HEK293 (cell line): ENCODE results near the gene MYOM3.

Experiments
- CTCF ChIA-PET: fragments of 350-600 bp; formaldehyde crosslinking; extraction: SDS; loops from one replicate; lab custom pipeline; 2021; ENCODE audit warnings: antibody characterized with exemption; lab: Yijun Ruan, JAX
- POLR2A ChIA-PET: fragments of 300-600 bp; formaldehyde crosslinking; extraction: SDS; loops from one replicate; lab custom pipeline; 2020; ENCODE audit warnings: antibody characterized with exemption, inconsistent platforms; lab: Yijun Ruan, JAX
- H3K27ac ChIP-seq: fragments of 200-500 bp; sonication (Bioruptor generic); 2 replicates; pipeline ENCODE4 v1.5.1; 2014; ENCODE audit warnings: low read depth, low read length, control low read depth, inconsistent platforms; ENCODE audit errors: extremely low read depth
- H3K36me3 ChIP-seq, 2 experiments: fragments of 200-500 bp in 1 of 2; sonication (Bioruptor generic) in 1 of 2; 1 replicate in 1 of 2; 2 replicates in 1 of 2; pipeline ENCODE4 v1.5.1; 2014 to 2017; ENCODE audit warnings: inconsistent platforms in 2 of 2, low read length in 2 of 2; ENCODE audit not compliant: control insufficient read depth in 2 of 2, insufficient read depth in 1 of 2
- H3K4me1 ChIP-seq: fragments of 200-500 bp; sonication (Bioruptor generic); 2 replicates; pipeline ENCODE4 v1.5.1; 2014; ENCODE audit warnings: mild to moderate bottlenecking, low read length, inconsistent platforms; ENCODE audit not compliant: control insufficient read depth, insufficient read depth
- H3K4me3 ChIP-seq: 2 replicates; pipeline ENCODE4 v1.5.1; 2011; ENCODE audit warnings: low read depth, mild to moderate bottlenecking, control low read depth, low read length, moderate library complexity
- H3K9me3 ChIP-seq: fragments of 200-500 bp; sonication (Bioruptor generic); 2 replicates; pipeline ENCODE4 v1.5.1; 2014; ENCODE audit warnings: low read depth, low read length, inconsistent platforms; ENCODE audit not compliant: control insufficient read depth, insufficient read depth
- HOXC10 ChIP-seq: sonication (generic); formaldehyde crosslinking; IDR thresholded peaks from 2 replicates; pipeline ENCODE4 v1.8.1; 2023; ENCODE audit warnings: mild to moderate bottlenecking, missing genetic modification reagents
- RBAK ChIP-seq: fragments of 450-650 bp; formaldehyde crosslinking; IDR thresholded peaks from 2 replicates; pipeline ENCODE4 v1.5.1; 2016; ENCODE audit warnings: missing biosample characterization, missing genetic modification characterization
- WT1 ChIP-seq: fragments of 450-650 bp; formaldehyde crosslinking; IDR thresholded peaks from 2 replicates; pipeline ENCODE4 v1.5.1; 2016; ENCODE audit warnings: missing biosample characterization, missing genetic modification characterization
- ZBTB21 ChIP-seq: fragments of 450-650 bp; formaldehyde crosslinking; IDR thresholded peaks from 2 replicates; pipeline ENCODE4 v1.5.1; 2017; ENCODE audit warnings: missing biosample characterization, missing genetic modification characterization
- ZNF133 ChIP-seq: fragments of 450-650 bp; formaldehyde crosslinking; IDR thresholded peaks from 2 replicates; pipeline ENCODE4 v1.5.1; 2016; ENCODE audit warnings: missing biosample characterization, missing genetic modification characterization
- ZNF211 ChIP-seq: fragments of 450-650 bp; formaldehyde crosslinking; IDR thresholded peaks from 2 replicates; pipeline ENCODE4 v1.5.1; 2016; ENCODE audit warnings: low read depth, missing biosample characterization, missing genetic modification characterization
- ZNF350 ChIP-seq: fragments of 450-650 bp; formaldehyde crosslinking; IDR thresholded peaks from 2 replicates; pipeline ENCODE4 v1.5.0; 2017; ENCODE audit warnings: missing biosample characterization, mild to moderate bottlenecking, missing genetic modification characterization
- ZNF391 ChIP-seq: fragments of 450-650 bp; formaldehyde crosslinking; IDR thresholded peaks from 2 replicates; pipeline ENCODE4 v1.5.1; 2016; ENCODE audit warnings: low read depth, missing biosample characterization, missing genetic modification characterization, borderline replicate concordance
- ZNF423 ChIP-seq: fragments of 450-650 bp; formaldehyde crosslinking; IDR thresholded peaks from 2 replicates; pipeline ENCODE4 v1.5.1; 2016; ENCODE audit warnings: missing biosample characterization, missing genetic modification characterization
- ZNF473 ChIP-seq: fragments of 450-650 bp; formaldehyde crosslinking; IDR thresholded peaks from 2 replicates; pipeline ENCODE4 v1.5.1; 2017; ENCODE audit warnings: missing biosample characterization, missing genetic modification characterization
- ZNF514 ChIP-seq: fragments of 450-650 bp; formaldehyde crosslinking; IDR thresholded peaks from 2 replicates; pipeline ENCODE4 v1.5.1; 2016; ENCODE audit warnings: missing biosample characterization, missing genetic modification characterization
- ZNF548 ChIP-seq: fragments of 450-650 bp; formaldehyde crosslinking; IDR thresholded peaks from 2 replicates; pipeline ENCODE4 v1.5.1; 2016; ENCODE audit warnings: missing biosample characterization, missing genetic modification characterization
- ZNF610 ChIP-seq: fragments of 450-650 bp; formaldehyde crosslinking; IDR thresholded peaks from 2 replicates; pipeline ENCODE4 v1.5.1; 2016; ENCODE audit warnings: missing biosample characterization, missing genetic modification characterization, borderline replicate concordance
- ZNF837 ChIP-seq: fragments of 450-650 bp; formaldehyde crosslinking; IDR thresholded peaks from 2 replicates; pipeline ENCODE4 v1.5.1; 2016; ENCODE audit warnings: missing biosample characterization, missing genetic modification characterization
- ZXDB ChIP-seq: fragments of 450-650 bp; formaldehyde crosslinking; IDR thresholded peaks from 2 replicates; pipeline ENCODE4 v1.5.1; 2016; ENCODE audit warnings: missing biosample characterization, missing genetic modification characterization
- TF ChIP-seq, protein P1 (sequence below): fragments of 450-650 bp; formaldehyde crosslinking; conservative IDR thresholded peaks from 2 replicates; pipeline ENCODE4 v1.5.1; 2016; ENCODE audit warnings: low read depth, missing biosample characterization, missing genetic modification characterization
- TF ChIP-seq, protein P2 (sequence below): fragments of 450-650 bp; formaldehyde crosslinking; IDR thresholded peaks from 2 replicates; pipeline ENCODE4 v1.5.1; 2016; ENCODE audit warnings: missing biosample characterization, missing genetic modification characterization, borderline replicate concordance
- TF ChIP-seq, protein P3 (sequence below): fragments of 450-650 bp; formaldehyde crosslinking; IDR thresholded peaks from 2 replicates; pipeline ENCODE4 v1.5.1; 2017; ENCODE audit warnings: missing biosample characterization, missing genetic modification characterization

The MYOM3 gene

DNA sequence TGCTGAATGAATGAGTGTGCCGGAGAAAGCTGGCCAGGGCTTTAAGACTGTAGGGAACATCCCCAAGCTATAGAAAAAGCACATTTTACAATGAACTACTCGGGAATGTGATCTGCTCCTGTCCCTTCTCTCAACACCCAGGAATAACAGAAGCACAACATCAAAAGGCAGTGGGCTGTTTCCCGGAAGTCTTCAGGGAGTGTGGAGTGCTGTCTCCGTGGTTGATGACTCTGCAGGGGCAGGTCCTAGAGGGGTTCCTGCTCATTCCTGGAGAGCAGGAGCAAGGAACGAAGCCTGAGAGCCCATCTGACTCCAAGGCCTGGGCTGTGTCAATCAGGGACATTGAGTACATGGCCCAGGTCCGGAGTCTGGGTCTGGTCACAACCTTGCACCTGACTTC, 35.9 kb upstream of the MYOM3 start (continued):
- TF ChIP-seq ZNF423 (tag by site-specific recombination) (no peak), ZNF473 (tag by site-specific recombination) (no peak), RBAK (tag by site-specific recombination) (no peak)

DNA sequence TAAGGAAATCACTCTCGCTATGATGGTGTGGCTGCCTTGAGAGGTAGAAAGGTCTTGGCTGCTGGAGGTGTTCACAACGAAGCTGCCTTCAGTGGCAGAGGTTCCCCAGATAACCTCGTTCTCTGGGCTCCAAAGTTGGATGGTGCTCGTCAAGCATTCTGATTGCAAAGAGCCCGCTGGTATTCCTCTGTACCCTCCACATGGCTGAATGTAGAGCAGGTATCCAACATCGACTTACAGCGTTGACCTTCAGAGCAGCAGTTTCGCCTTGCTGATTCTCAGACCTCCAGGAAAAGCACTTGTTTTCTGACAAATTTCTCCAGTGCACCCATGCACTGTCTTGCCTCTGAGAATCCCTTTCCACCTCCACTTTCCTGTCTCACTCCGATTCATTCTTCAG, 35.3 kb upstream of the MYOM3 start:
- TF ChIP-seq ZNF350 (tag by site-specific recombination): no peak
- Histone ChIP-seq H3K9me3 (no peaks in the 10 kb centered on the region), H3K4me1 (no peaks in the 10 kb centered on the region), H3K36me3 (no peaks in the 10 kb centered on the region), H3K4me3 (no peak overlapping the region), H3K27ac (no peak overlapping the region)
- ChIA-PET POLR2A (no interaction called here), CTCF (interaction anchor here (0.6 to 5.5 kb wide), 4 partner anchors 10 to 245 kb away, joined by 3 to 80 read pairs (median 4); no protein-coding TSS in a partner anchor)

- POLR2A ChIA-PET: interaction anchor here (0.7 kb wide), 1 partner anchor 11 kb away, joined by 3 read pairs; no protein-coding TSS in a partner anchor
Measured at GRCh38 chr1:24142546-24143534, 30.9 kb upstream of the MYOM3 start, which contains the start of gene IL22RA1. TSS of gene IL22RA1 (minus strand) at chr1:24143140. CDS start at chr1:24143082, 58 bp downstream.

GRCh38 chr1:24141311-24141997, 29.5 kb upstream of the MYOM3 start:
- no peaks in the 10 kb centered on the region for H3K9me3 ChIP-seq
- POLR2A ChIA-PET: no interaction called here
- no peak overlapping the region for H3K27ac ChIP-seq
- no peaks in the 10 kb centered on the region for H3K4me1 ChIP-seq
- no peaks in the 10 kb centered on the region for H3K36me3 ChIP-seq
- H3K4me3 ChIP-seq: no peak overlapping the region
- CTCF ChIA-PET: interaction anchor here (0.6 kb wide), 1 partner anchor 162 kb away, joined by 3 read pairs; no protein-coding TSS in a partner anchor
- TF ChIP-seq ZNF610 (tag by site-specific recombination) (no peak), ZNF391 (tag by site-specific recombination) (no peak), ZNF548 (tag by site-specific recombination) (no peak), ZXDB (tag by site-specific recombination) (no peak), ZBTB21 (tag by site-specific recombination) (no peak), ZNF514 (no peak), ZNF837 (tag by site-specific recombination) (no peak)
- TF ChIP-seq, protein P1, sequence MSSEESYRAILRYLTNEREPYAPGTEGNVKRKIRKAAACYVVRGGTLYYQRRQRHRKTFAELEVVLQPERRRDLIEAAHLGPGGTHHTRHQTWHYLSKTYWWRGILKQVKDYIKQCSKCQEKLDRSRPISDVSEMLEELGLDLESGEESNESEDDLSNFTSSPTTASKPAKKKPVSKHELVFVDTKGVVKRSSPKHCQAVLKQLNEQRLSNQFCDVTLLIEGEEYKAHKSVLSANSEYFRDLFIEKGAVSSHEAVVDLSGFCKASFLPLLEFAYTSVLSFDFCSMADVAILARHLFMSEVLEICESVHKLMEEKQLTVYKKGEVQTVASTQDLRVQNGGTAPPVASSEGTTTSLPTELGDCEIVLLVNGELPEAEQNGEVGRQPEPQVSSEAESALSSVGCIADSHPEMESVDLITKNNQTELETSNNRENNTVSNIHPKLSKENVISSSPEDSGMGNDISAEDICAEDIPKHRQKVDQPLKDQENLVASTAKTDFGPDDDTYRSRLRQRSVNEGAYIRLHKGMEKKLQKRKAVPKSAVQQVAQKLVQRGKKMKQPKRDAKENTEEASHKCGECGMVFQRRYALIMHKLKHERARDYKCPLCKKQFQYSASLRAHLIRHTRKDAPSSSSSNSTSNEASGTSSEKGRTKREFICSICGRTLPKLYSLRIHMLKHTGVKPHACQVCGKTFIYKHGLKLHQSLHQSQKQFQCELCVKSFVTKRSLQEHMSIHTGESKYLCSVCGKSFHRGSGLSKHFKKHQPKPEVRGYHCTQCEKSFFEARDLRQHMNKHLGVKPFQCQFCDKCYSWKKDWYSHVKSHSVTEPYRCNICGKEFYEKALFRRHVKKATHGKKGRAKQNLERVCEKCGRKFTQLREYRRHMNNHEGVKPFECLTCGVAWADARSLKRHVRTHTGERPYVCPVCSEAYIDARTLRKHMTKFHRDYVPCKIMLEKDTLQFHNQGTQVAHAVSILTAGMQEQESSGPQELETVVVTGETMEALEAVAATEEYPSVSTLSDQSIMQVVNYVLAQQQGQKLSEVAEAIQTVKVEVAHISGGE: no peak
- TF ChIP-seq, protein P2, sequence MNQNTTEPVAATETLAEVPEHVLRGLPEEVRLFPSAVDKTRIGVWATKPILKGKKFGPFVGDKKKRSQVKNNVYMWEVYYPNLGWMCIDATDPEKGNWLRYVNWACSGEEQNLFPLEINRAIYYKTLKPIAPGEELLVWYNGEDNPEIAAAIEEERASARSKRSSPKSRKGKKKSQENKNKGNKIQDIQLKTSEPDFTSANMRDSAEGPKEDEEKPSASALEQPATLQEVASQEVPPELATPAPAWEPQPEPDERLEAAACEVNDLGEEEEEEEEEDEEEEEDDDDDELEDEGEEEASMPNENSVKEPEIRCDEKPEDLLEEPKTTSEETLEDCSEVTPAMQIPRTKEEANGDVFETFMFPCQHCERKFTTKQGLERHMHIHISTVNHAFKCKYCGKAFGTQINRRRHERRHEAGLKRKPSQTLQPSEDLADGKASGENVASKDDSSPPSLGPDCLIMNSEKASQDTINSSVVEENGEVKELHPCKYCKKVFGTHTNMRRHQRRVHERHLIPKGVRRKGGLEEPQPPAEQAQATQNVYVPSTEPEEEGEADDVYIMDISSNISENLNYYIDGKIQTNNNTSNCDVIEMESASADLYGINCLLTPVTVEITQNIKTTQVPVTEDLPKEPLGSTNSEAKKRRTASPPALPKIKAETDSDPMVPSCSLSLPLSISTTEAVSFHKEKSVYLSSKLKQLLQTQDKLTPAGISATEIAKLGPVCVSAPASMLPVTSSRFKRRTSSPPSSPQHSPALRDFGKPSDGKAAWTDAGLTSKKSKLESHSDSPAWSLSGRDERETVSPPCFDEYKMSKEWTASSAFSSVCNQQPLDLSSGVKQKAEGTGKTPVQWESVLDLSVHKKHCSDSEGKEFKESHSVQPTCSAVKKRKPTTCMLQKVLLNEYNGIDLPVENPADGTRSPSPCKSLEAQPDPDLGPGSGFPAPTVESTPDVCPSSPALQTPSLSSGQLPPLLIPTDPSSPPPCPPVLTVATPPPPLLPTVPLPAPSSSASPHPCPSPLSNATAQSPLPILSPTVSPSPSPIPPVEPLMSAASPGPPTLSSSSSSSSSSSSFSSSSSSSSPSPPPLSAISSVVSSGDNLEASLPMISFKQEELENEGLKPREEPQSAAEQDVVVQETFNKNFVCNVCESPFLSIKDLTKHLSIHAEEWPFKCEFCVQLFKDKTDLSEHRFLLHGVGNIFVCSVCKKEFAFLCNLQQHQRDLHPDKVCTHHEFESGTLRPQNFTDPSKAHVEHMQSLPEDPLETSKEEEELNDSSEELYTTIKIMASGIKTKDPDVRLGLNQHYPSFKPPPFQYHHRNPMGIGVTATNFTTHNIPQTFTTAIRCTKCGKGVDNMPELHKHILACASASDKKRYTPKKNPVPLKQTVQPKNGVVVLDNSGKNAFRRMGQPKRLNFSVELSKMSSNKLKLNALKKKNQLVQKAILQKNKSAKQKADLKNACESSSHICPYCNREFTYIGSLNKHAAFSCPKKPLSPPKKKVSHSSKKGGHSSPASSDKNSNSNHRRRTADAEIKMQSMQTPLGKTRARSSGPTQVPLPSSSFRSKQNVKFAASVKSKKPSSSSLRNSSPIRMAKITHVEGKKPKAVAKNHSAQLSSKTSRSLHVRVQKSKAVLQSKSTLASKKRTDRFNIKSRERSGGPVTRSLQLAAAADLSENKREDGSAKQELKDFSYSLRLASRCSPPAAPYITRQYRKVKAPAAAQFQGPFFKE (tag by site-specific recombination): no peak

More at GRCh38 chr1:24142546-24143534, 30.9 kb upstream of the MYOM3 start, which contains the start of gene IL22RA1:
- TF ChIP-seq, protein P3, sequence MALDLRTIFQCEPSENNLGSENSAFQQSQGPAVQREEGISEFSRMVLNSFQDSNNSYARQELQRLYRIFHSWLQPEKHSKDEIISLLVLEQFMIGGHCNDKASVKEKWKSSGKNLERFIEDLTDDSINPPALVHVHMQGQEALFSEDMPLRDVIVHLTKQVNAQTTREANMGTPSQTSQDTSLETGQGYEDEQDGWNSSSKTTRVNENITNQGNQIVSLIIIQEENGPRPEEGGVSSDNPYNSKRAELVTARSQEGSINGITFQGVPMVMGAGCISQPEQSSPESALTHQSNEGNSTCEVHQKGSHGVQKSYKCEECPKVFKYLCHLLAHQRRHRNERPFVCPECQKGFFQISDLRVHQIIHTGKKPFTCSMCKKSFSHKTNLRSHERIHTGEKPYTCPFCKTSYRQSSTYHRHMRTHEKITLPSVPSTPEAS (tag by site-specific recombination): no peak
- TF ChIP-seq ZNF133 (tag by site-specific recombination) (no peak), HOXC10 (CRISPR knock-in tag) (no peak), WT1 (tag by site-specific recombination) (no peak), ZNF211 (no peak)
- Histone ChIP-seq H3K4me3 (no peak within 1 kb of the TSS), H3K9me3 (no peaks in the 10 kb centered on the region), H3K36me3 (no peaks in the 10 kb centered on the region), H3K27ac (no peak within 1 kb of the TSS), H3K4me1 (no peaks in the 10 kb centered on the region)
- CTCF ChIA-PET: interaction anchor here (0.6 kb wide), 4 partner anchors 26 to 985 kb away, joined by 3 to 4 read pairs (median 3); partner anchors contain the start of gene MYOM3
